Measurements from ENCODE around the gene LARGE1.

Gene LARGE1

DNA sequence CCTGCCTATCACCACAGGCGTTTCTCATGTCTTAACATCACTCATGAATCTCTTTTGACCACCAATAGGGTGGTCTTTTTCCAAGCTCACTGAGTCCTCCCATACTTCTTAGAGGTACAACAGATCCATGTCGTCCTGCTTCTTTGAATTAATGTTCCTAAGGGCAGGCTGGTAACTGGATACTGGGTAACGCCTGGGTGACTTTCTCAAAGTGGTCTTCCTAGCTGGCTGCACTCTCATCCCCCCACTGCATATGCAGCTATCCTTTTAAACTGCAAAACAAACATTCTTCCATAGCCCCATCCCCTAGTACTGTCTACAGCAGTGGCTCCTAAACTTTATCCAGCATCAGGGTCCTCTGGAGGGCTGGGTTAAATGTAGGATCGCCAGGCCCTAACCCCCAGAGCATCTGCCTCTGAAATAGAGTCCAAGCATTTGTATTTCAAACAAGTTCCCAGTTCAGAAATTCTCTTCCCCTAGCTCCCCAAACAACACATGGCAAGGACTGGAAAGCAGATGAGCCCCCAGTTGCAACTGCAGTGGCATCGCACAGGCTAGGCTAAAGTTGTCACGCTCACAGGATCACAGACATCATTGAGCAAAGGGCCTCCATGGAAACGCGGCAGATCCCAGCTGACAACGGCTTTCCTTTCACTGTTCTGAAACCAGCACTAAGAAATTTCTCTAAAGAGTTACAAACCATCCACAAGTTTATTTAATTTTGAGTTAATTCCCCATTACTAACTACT is 204.9 kb downstream of the LARGE1 start:
- no peak for DNase-seq

- DNase-seq, result no peak
These were observed 209.9 kb downstream of the LARGE1 start for GRCh38 chr22:33710326-33710725.

GRCh38 chr22:33707581-33707980 is 212.7 kb downstream of the LARGE1 start:
- no peak for DNase-seq

DNA sequence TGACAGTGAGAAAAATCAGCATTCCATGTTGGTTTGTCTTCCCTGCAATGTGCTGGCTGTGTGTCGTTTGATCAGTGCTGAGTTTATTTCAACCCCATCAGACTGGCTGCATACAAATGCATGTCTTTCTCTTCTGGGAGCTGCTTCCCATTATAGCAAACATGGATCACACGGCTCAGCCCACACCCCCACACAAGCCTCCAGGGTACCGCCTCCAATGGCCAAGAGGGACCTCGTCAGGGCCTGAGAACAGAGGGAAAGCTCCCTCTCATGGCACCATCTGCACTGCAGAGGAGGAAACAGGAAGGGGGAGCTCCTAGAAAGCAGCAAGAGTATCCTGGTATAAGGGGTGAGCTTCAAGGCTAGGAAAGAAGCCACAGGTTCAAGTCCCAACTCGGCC is 214.2 kb downstream of the LARGE1 start:
- no peak for DNase-seq

GRCh38 chr22:33699176-33699575 is 221.1 kb downstream of the LARGE1 start:
- DNase-seq, result no peak

GRCh38 chr22:33697640-33698039 is 222.6 kb downstream of the LARGE1 start:
- no peak for DNase-seq

- DNase-seq, result no peak
These were observed 229.1 kb downstream of the LARGE1 start for GRCh38 chr22:33691057-33691630.

- no peak for DNase-seq
These were observed 231.4 kb downstream of the LARGE1 start for GRCh38 chr22:33688903-33689302.

DNA sequence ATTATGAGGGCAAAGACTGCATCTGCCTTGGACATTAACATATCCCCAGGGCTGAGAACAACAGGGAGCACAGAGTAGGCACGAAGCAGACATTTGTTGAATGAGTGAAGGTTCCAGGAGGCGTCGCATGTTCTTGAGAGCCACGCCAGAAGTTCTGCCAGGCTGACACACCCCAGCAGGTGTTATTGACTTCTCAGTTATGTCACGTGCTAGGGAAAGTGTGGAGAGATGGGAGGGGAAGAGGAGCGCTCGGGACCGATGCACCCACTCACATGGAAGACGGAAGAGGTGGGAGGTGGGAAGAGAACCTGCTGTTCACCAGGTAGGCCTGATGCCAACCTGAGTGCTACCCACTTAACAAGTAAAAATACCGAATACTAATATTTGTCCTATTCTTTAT is 232.8 kb downstream of the LARGE1 start:
- DNase-seq, result no peak

GRCh38 chr22:33684087-33684486 is 236.2 kb downstream of the LARGE1 start:
- DNase-seq, result no peak

DNA sequence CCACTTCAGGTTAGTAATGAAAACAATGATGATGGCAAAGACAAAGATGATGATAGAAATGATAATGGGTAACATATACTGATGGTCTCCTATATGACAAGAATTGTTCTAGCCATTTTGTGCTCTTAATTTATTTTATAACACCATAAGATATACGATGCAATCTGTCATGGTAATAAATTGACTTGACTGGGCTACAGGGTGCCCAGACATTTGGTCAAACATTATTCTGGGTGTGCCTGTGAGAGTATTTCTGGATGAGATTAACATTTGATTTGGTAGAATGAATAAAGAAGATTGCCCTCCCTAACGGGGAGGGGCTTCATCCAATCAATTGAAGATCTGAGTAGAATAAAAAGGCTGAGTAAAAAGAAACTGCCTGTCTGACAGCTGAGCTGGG is 237.3 kb downstream of the LARGE1 start:
- DNase-seq, result no peak

DNA sequence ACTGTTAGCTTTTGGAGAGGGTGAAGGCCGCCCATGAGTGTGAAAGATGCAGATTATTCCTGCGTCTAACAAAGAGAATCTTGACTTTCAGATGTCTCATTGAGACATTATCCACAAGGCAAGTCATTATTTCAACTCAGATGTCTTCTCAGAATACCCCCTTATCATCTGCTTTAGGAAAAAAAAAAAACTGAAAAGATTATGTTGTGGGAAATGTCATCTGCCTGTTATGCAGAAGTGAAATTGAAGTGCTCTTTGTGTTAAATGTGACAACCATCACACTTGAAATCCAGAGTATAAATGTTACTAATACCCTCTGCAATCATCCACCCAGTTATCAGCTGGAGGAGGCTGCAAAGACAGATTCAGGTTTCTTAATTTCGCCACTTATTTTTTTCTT is 239.6 kb downstream of the LARGE1 start:
- DNase-seq, result no peak

- DNase-seq, result no peak
These were observed 241.8 kb downstream of the LARGE1 start for GRCh38 chr22:33678523-33678922.

- DNase-seq, result no peak
These were observed 242.7 kb downstream of the LARGE1 start for GRCh38 chr22:33677536-33677935.

GRCh38 chr22:33674357-33674756 is 245.9 kb downstream of the LARGE1 start:
- DNase-seq, result no peak

- no peak for DNase-seq
These were observed 250.5 kb downstream of the LARGE1 start for GRCh38 chr22:33669746-33670145.

DNA sequence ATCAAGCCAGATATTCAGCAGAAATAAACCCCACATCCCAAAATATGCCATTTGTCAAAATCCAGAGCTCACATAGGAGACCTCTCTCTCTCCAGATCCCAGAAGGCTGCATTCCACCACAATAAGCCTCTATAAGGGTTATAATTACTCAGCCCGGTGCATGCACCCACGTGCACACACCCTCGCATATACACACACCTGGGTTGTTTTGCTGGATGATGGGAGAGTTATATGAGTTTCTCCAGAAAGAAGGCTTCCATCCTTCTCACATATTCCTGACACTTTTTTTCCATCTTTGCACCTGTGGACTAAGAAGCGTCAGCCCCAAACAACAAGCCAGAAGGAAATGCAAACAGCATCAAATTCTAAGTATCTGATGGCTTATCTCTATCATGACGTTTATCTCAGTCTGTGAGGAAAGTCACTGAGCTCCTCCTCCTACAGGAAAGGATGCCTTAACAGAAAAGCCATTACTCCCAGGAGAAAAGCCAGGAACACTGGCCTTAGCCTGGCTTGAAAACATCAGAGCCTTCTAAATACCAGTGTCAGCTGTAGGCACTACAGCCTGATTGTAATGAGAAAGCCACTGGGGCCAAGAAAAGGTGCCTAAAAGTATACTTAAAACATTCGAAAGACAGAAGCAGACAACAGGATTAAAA is 253.2 kb downstream of the LARGE1 start:
- DNase-seq, result no peak

DNA sequence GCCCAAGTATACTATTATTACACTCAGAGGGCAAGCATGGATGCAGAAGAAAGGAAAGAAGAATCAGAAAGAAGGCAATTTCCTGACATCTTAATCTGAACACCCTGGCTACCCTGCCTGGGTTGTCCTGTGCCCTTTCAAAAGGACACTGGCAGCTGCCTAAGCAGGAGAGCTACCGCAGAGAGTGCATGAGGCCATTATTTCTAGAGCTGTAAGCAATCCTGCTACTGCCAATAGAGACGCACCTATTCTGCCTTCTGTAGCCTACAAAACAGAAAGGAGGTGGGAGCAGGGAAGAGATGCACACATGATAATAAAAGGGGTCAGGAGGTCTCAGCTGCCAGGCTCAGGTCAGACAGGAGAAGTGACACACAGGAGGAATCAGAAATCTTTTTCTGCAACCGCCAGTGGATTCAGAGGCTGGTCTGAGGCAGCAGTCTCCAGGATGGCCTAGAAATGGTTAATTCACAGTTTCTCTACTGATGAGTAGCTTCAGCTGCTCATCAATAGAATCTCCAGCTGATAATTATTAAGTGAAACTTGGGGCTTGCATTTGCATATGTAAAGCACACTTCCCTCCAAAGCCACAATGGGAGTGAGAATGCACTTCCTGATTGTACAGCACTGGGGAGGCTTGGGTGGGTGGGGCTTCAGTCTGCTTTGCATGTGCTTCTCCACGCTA is 253.9 kb downstream of the LARGE1 start:
- no peak for DNase-seq

DNA sequence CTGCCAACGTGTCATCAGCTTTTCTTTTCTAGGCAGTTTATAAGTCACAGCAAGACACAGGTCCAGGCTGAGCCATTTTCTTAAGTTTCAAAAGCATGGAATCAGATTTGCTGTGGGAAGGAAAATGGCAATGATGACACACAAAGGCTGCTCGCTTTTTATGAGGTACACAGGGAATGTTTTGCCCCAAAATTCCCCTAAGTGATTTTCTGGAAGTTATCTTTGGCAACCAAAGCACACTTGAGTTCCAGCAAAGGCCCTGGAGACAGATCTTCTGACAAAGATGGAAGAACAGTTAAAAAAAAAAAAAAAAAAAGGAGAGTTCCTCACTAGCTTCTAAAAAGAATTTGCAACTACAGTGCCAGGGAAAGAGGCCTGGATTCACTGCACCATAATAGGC is 260.8 kb downstream of the LARGE1 start:
- no peak for DNase-seq

GRCh38 chr22:33658775-33659174 is 261.5 kb downstream of the LARGE1 start:
- DNase-seq, result no peak

- no peak for DNase-seq
These were observed 262.6 kb downstream of the LARGE1 start for GRCh38 chr22:33657670-33658069.

GRCh38 chr22:33656808-33657628 is 263.3 kb downstream of the LARGE1 start:
- DNase-seq, result no peak

Data from NCI-H69 (cell line).